KMS-11 (cell line): Measurements from ENCODE around the gene PDE8B.
"Not testable (repeated sequence)": the region's sequence is repeated elsewhere in the genome, so short reads cannot be mapped to it uniquely, and the experiment has no call there.

Experiments used
- H2AFZ ChIP-seq: fragments of 200-600 bp; sonication (generic); 2 replicates; pipeline ENCODE4 v1.6.1; 2016; ENCODE audit warnings: antibody characterized with exemption, mixed run types, low read depth
- H3K27ac ChIP-seq: fragments of 200-600 bp; sonication (generic); 2 replicates; pipeline ENCODE4 v1.6.1; 2016; ENCODE audit warnings: mild to moderate bottlenecking, mixed run types
- H3K27me3 ChIP-seq: fragments of 200-600 bp; sonication (generic); 2 replicates; pipeline ENCODE4 v1.6.1; 2017; ENCODE audit warnings: mild to moderate bottlenecking, low read depth, mixed run types, moderate library complexity; ENCODE audit not compliant: insufficient read depth
- H3K36me3 ChIP-seq: fragments of 200-600 bp; sonication (generic); 2 replicates; pipeline ENCODE4 v1.6.1; 2017; ENCODE audit warnings: mild to moderate bottlenecking, mixed run types; ENCODE audit not compliant: insufficient read depth
- H3K4me1 ChIP-seq: fragments of 200-600 bp; sonication (generic); 2 replicates; pipeline ENCODE4 v1.6.1; 2016; ENCODE audit warnings: mild to moderate bottlenecking, low read depth, mixed run types; ENCODE audit not compliant: poor library complexity, severe bottlenecking
- H3K4me2 ChIP-seq: fragments of 200-600 bp; sonication (generic); 2 replicates; pipeline ENCODE4 v1.7.0; 2016; ENCODE audit warnings: mild to moderate bottlenecking, mixed run types
- H3K4me3 ChIP-seq: fragments of 200-600 bp; sonication (generic); IDR thresholded peaks from 2 replicates; pipeline ENCODE4 v1.6.1; 2017; ENCODE audit warnings: low read depth, low read length, mixed read lengths; ENCODE audit not compliant: insufficient read depth
- H3K79me2 ChIP-seq: fragments of 200-600 bp; sonication (generic); 2 replicates; pipeline ENCODE4 v1.6.1; 2016; ENCODE audit warnings: low read depth, mixed run types; ENCODE audit not compliant: insufficient read depth
- H3K9ac ChIP-seq: fragments of 200-600 bp; sonication (generic); 2 replicates; pipeline ENCODE4 v1.6.1; 2016; ENCODE audit warnings: mild to moderate bottlenecking, mixed run types
- H4K20me1 ChIP-seq: fragments of 200-600 bp; sonication (generic); 2 replicates; pipeline ENCODE4 v1.6.1; 2016; ENCODE audit warnings: mild to moderate bottlenecking, mixed run types; ENCODE audit not compliant: insufficient read depth
- TF ChIP-seq, protein P1 (sequence below): fragments of 200-600 bp; sonication (generic); conservative IDR thresholded peaks from 2 replicates; pipeline ENCODE4 v1.6.1; 2017; ENCODE audit warnings: low read depth, mild to moderate bottlenecking, antibody characterized with exemption, low read length, moderate library complexity, mixed read lengths

Gene PDE8B

DNA sequence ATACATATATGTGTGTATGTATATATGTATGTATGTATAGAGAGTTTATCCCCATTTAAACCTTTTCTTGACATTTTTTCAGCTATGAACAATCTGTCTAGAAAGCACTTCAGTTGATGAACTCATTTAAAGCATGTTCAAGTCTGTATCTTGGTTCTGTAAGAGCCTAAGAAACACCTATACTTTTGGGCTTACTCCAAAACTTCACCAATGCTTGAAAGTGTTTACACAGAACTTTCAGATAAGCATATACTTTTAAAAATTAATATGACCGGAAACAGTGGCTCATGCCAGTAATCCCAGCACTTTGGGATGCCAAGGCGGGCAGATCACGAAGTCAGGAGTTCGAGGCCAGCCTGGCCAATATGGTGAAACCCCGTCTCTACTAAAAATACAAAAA, 250.8 kb downstream of the PDE8B start:
- Histone ChIP-seq H3K36me3 (peaks cover 3% of the 10 kb centered on the region; the same call in 1 of the 2 replicates), H3K4me3 (no peak overlapping the region), H3K9ac (no peak overlapping the region), H3K4me2 (no peak overlapping the region), H2AFZ (no peak overlapping the region), H3K4me1 (no peaks in the 10 kb centered on the region), H3K27me3 (no peaks in the 10 kb centered on the region), H3K27ac (no peak overlapping the region), H4K20me1 (no peaks in the 10 kb centered on the region), H3K79me2 (no peaks in the 10 kb centered on the region)
- TF ChIP-seq, protein P1, sequence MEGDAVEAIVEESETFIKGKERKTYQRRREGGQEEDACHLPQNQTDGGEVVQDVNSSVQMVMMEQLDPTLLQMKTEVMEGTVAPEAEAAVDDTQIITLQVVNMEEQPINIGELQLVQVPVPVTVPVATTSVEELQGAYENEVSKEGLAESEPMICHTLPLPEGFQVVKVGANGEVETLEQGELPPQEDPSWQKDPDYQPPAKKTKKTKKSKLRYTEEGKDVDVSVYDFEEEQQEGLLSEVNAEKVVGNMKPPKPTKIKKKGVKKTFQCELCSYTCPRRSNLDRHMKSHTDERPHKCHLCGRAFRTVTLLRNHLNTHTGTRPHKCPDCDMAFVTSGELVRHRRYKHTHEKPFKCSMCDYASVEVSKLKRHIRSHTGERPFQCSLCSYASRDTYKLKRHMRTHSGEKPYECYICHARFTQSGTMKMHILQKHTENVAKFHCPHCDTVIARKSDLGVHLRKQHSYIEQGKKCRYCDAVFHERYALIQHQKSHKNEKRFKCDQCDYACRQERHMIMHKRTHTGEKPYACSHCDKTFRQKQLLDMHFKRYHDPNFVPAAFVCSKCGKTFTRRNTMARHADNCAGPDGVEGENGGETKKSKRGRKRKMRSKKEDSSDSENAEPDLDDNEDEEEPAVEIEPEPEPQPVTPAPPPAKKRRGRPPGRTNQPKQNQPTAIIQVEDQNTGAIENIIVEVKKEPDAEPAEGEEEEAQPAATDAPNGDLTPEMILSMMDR: no peak

DNA sequence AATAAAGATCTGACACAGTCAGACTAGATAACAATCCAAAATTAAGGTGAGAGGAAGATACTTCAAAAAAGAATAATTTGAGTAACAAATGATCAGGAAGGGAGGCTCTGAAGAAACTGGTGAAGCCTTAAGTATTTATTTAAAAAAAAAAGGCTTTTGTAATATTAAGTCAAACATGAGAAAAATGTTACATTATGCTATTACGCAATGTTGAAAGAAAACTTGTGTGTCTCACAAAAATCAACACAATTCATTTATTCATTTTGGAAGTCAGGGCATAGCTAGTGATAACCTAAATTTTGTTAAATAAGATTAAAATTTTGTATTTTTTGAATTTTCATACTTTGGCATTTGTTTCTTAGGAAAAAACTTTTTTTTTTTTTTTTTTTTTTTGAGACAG, 253.4 kb downstream of the PDE8B start:
- H3K79me2 ChIP-seq: no peaks in the 10 kb centered on the region
- no peaks in the 10 kb centered on the region for H3K27me3 ChIP-seq
- H2AFZ ChIP-seq: no peak overlapping the region
- H3K4me3 ChIP-seq: no peak overlapping the region
- H3K27ac ChIP-seq: no peak overlapping the region
- H3K4me2 ChIP-seq: no peak overlapping the region
- TF ChIP-seq, protein P1: no peak
- no peaks in the 10 kb centered on the region for H4K20me1 ChIP-seq
- peaks cover 3% of the 10 kb centered on the region; the same call in 1 of the 2 replicates for H3K36me3 ChIP-seq
- H3K9ac ChIP-seq: no peak overlapping the region
- no peaks in the 10 kb centered on the region for H3K4me1 ChIP-seq

DNA sequence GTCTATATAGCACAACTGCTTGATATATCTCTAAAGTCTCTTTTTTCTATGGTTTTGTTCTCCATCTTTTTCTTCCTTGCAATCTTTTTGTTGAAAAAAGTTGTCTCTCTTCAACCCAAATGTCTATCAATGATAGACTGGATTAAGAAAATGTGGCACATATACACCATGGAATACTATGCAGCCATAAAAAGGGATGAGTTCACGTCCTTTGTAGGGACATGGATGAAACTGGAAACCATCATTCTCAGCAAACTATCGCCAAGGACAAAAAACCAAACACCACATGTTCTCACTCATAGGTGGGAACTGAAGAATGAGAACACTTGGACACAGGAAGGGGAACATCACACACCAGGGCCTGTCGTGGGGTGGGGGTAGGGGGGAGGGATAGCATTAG, 258.4 kb downstream of the PDE8B start:
- not testable (repeated sequence) for H3K4me3 ChIP-seq, H3K79me2 ChIP-seq

DNA sequence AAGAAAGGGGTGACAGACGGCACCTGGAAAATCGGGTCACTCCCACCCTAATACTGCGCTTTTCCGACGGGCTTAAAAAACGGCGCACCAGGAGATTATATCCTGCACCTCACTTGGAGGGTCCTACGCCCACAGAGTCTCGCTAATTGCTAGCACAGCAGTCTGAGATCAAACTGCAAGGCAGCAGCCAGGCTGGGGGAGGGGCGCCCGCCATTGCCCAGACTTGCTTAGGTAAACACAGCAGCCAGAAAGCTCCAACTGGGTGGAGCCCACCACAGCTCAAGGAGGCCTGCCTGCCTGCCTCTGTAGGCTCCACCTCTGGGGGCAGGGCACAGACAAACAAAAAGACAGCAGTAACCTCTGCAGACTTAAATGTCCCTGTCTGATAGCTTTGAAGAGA, 264.6 kb downstream of the PDE8B start:
- not testable (repeated sequence) for H3K4me2 ChIP-seq, H2AFZ ChIP-seq, H4K20me1 ChIP-seq, H3K27ac ChIP-seq, H3K36me3 ChIP-seq, H3K79me2 ChIP-seq, H3K9ac ChIP-seq, H3K4me1 ChIP-seq, H3K4me3 ChIP-seq, H3K27me3 ChIP-seq

More for the DNA sequence above, 258.4 kb downstream of the PDE8B start:
- H3K27me3 ChIP-seq, H4K20me1 ChIP-seq, H3K36me3 ChIP-seq, H3K9ac ChIP-seq, H3K4me2 ChIP-seq, H3K4me1 ChIP-seq, H3K27ac ChIP-seq, H2AFZ ChIP-seq: not testable (repeated sequence)
